HPDE6-E6E7 (cell line): Measurements from ENCODE around the gene SLC13A4.
"Not testable (repeated sequence)": the region's sequence is repeated elsewhere in the genome, so short reads cannot be mapped to it uniquely, and the experiment has no call there.

Experiments
- DNase-seq: peaks from one replicate; pipeline ENCODE4 v3.0.0; 2011; ENCODE audit warnings: missing footprints; ENCODE audit errors: extremely low spot score

SLC13A4 gene

GRCh38 chr7:135662123-135662372 lies 65.9 kb downstream of the SLC13A4 start:
- DNase-seq = no peak

- no peak for DNase-seq
These were observed 66.5 kb downstream of the SLC13A4 start for GRCh38 chr7:135661311-135662122.

DNA sequence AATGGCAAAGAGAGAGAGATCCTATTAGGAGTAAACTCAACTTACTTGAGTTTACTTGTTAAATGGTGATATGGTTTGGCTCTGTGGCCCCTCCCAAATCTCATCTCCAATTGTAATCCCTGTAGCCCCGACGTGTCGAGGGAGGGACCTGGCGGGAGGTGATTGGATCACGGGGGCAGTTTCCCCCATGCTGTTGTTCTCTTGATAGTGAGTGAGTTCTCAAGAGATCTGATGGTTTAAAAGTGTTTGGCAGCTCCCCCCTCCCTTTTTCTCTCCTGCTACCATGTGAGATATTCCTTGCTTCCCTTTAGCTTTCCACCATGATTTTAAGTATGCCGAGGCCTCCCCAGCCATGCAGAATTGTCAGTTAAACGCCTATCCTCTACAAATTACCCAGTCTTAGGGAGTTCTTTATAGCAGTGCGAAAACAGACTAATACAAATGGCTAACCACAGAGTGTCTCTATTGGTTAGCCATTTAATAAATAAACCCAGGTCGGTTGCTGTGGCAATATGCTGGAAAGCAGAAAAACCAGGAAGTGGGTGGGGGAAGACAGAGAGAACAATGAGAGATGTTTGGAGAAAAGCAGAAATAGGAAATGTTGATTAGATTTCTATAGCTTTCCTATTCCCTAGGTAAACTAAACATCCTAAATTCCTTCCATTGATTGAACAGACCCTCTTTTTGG lies 68.7 kb downstream of the SLC13A4 start:
- no peak for DNase-seq

- no peak for DNase-seq
These were observed 69.4 kb downstream of the SLC13A4 start for GRCh38 chr7:135658564-135658963.

- no peak for DNase-seq
These were observed 74.5 kb downstream of the SLC13A4 start for GRCh38 chr7:135653340-135654080.

DNA sequence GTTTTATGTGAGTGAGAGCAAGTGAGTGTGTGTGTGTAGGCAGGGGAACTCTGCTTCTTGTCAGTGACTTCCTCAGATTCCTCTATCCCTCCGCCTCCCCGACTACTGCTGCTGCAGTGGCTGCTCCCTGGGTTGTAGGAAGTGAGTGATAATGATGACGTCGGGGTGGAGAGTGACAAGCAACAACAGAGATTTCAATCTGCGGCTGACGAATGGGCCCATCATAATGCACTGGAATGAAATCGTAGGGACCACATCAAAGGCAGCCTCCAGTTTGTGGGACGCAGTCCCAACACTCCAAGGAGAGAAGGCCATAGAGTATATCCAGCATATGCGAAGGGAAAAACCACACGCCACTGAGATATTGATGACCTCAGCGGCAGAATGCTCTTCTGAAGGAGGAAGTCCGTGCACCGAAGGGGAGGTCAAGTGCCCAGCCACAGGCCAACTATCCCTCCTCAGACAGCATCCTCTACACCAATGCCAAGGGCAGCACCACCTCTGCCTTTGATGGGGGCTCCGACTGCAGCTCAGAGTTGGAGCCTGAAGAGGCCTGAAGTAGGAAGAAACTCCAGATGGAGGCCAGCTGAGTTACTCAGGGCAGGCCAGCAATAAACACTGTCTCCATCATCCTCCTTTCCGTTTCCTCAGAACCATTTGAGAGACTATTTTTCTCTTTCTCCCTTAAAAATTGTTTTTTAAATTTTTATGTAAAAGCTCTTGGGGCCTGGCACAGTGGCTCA lies 77.0 kb downstream of the SLC13A4 start:
- no peak for DNase-seq

GRCh38 chr7:135648235-135648634 lies 79.8 kb downstream of the SLC13A4 start:
- DNase-seq = no peak

GRCh38 chr7:135647755-135648154 lies 80.2 kb downstream of the SLC13A4 start:
- no peak for DNase-seq

DNA sequence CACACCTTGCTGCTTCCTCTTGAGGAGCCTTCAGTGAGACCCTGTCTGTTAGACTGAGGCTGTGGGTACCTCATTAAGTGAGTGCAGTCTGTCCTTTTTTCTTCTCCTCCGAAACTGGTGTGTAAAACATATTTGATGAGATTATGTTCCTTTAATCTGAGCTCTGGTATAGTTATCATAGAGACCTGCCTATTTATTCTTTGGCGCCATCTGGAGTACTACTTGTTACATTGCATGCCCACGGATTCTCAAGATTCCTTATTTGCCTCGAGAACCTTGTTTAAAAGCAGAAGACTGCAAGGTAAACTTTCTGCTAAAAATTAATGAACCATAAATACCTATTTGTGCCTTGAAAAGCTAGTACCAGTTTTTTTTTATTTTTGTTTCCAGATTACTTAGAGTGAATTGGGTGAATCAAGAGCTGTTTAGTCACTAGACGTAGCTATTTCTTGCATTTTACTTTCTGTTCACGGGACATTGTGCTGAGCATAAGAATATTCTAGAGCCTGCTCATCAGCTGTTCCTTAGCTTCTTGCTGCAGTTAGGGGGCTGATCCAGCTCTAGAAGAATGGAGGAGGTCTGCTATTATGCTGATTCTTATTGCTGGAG lies 82.6 kb downstream of the SLC13A4 start:
- no peak for DNase-seq

GRCh38 chr7:135644729-135645128 lies 83.3 kb downstream of the SLC13A4 start:
- no peak for DNase-seq

GRCh38 chr7:135644154-135644553 lies 83.8 kb downstream of the SLC13A4 start:
- no peak for DNase-seq

DNA sequence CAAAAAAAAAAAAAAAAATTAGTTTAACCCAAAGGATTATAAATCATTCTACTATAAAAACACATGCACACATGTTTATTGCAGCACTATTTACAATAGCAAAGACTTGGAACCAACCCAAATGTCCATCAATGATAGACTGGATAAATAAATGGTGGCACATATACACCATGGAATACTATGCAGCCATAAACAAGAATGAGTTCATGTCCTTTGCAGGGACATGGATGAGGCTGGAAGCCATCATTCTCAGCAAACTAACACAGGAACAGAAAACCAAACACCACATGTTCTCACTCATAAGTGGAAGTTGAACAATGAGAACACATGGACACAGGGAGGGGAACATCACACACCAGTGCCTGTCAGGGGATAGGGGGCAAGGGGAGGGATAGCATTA lies 88.3 kb downstream of the SLC13A4 start:
- DNase-seq = not testable (repeated sequence)

DNA sequence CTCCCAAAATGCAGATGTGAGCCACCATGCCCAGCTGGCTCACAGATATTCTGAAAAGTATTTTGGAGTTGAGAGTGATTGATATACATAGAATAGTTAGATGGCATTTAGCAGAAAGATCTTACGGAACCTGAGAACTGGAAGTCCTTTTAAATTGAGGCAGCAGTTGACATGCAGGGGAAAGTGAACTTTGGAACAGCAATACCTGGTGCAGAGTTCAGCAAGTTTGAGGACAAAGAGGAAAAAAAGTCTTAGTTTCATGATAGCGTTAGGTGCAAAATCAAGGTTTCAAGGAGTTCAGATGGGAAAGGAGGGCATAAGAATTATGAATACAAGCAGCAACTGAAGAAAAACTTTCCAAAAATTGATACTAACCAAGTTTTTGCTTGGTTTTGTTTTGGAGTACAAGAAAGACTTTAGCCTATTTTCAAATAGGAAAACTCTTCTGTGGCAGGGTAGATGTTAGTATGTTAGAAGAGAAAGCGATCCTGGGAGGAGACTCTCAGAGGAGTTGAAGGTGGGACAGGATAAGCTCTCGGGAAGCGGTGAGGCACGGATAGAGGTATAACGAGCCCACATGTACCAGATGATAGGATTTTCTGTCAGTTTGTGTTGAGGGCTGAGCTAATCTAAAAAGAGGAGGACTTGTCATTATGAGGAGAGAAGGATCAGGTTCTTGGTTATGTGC lies 93.7 kb downstream of the SLC13A4 start:
- DNase-seq = no peak
